Heart left ventricle (tissue), 16 donors: ENCODE measurements around the gene TBC1D22B. TPM values are rescaled to one million over a fixed set of nuclear protein-coding genes. Genes with fewer than 3 reads are reported as not detected.
A peak's percentile ranks its signal among the peaks of the same experiment; 100 is the strongest.

Experiments used
- ATAC-seq, 4 donors: fragments of 200-7000 bp; cut with Tn5 transposase; one replicate each; pipeline ENCODE4 v1.9.1; 2020 to 2022; ENCODE audit warnings: moderate library complexity in 4 of 4, mild to moderate bottlenecking in 3 of 4, moderate number of reproducible peaks in 1 of 4
- DNase-seq, 5 donors: peaks; one replicate each; pipeline ENCODE4 v3.0.0-alpha.2; 2020
- H3K27ac ChIP-seq, 12 donors: fragments of 200-600 bp; sonication (generic) in 4 of 12; one replicate each; pipeline versions ENCODE4 v1.5.0 to v1.8.0; 2016 to 2022; ENCODE audit warnings: mild to moderate bottlenecking in 2 of 12
- H3K27me3 ChIP-seq, 9 donors: fragments of 200-600 bp; sonication (generic) in 2 of 9; one replicate each; pipeline versions ENCODE4 v1.5.1 to v1.8.0; 2016 to 2022; ENCODE audit warnings: mild to moderate bottlenecking in 3 of 9
- H3K36me3 ChIP-seq, 9 donors: fragments of 200-600 bp; sonication (generic) in 2 of 9; one replicate each; pipeline versions ENCODE4 v1.5.0 to v1.8.0; 2018 to 2022; ENCODE audit warnings: mild to moderate bottlenecking in 2 of 9
- H3K4me1 ChIP-seq, 12 donors: fragments of 200-600 bp; sonication (generic) in 4 of 12; one replicate each; pipeline versions ENCODE4 v1.5.0 to v1.8.0; 2016 to 2022; ENCODE audit warnings: mild to moderate bottlenecking in 3 of 12
- H3K4me3 ChIP-seq, 12 donors: fragments of 200-600 bp; sonication (generic) in 4 of 12; one replicate each; pipeline versions ENCODE4 v1.5.0 to v1.8.0; 2017 to 2022; ENCODE audit warnings: mild to moderate bottlenecking in 9 of 12, moderate library complexity in 4 of 12
- H3K9me3 ChIP-seq, 12 donors: fragments of 200-600 bp; sonication (generic) in 4 of 12; one replicate each; pipeline versions ENCODE4 v1.5.0 to v1.8.0; 2016 to 2022; ENCODE audit warnings: mild to moderate bottlenecking in 1 of 12
- CTCF ChIP-seq, 12 donors: fragments of 200-600 bp; sonication (generic) in 4 of 12; IDR thresholded peaks; one replicate each; pipeline versions ENCODE4 v1.5.0 to v1.8.0; 2018 to 2022; ENCODE audit warnings: antibody characterized with exemption in 12 of 12, mild to moderate bottlenecking in 5 of 12
- POLR2A ChIP-seq, 2 donors: fragments of 450-650 bp; IDR thresholded peaks; one replicate each; pipeline ENCODE4 v1.6.1; 2017; ENCODE audit warnings: antibody characterized with exemption in 2 of 2, mild to moderate bottlenecking in 2 of 2, moderate library complexity in 2 of 2
- WGBS, 4 donors: extraction: QIAGEN DNeasy Blood & Tissue Kit in 2 of 4; methylation state at CpG; one replicate each; pipeline versions ENCODE4 v1.1.5 to v1.1.7; 2013 to 2018; 5-methylcytosine and 5-hydroxymethylcytosine counted together
- intact Hi-C, 10 donors: fragments of 100-400 bp; cut with DNase I; formaldehyde crosslinking; loops; one replicate each; pipeline versions ENCODE4 v1.11.1 to v1.14.2; 2022
- polyA plus RNA-seq, 2 donors: library from polyadenylated mRNA; stranded (reverse); fragments of 200-250 nt; gene quantifications; one replicate each; pipeline ENCODE4 v1.2.3, GENCODE V29; 2013
- total RNA-seq, 9 donors: library from RNA; depleted of rRNA in 2 of 9; stranded (reverse); fragments of >200 nt in 2 of 9; fragmentation: NEBNext Ultra II Directional in 3 of 9; extraction: Animal tissue kit (Norgen Biotek cat#: 25700) in 3 of 9; gene quantifications; one replicate each; pipeline versions ENCODE4 v1.1.0 to v1.2.4, GENCODE V29; 2016 to 2023
- donor health status: ischemic (EF 13 %, LVEDD 7.1; RV severe dilation, severe dysfunction).
- donor health status: healthy with polysubstance abuse.
- donor health status: DM: no; HTN: yes; CAD: no.
- donor health status: DM: no; HTN: no; CAD: no.
- donor health status: ischemic (EF 25% LVEDD 6.9; RV normal size, moderate dysfunction).
- donor health status: ischemic (EF 25% LVEDD 5.7; RV mildly dilated, moderate dysfunction).
- donor health status: healthy.
- donor health status: DM: yes; HTN: yes; CAD: no.
- donor health status: ischemic (EF 35%, LVEDD 5.7; RV mildly dilated, moderate dysfunction).
- donor health status: nonischemic (EF 11% LVEDD 7.7; RV severe dilation, severe dysfunction).
- donor health status: DM: yes; HTN: yes; CAD: no.
- donor health status: PGD.
- donor health status: ischemic (EF 29% LVEDD 5.4; RV normal size, mild dysfunction).
- donor health status: nonischemic (EF 23%, LVEDD 6.1; RV moderate dilation, normal function).

TBC1D22B gene
- total and polyA plus RNA-seq, 11 donors, result 3.1 to 10.7 (median 7.3) TPM

GRCh38 chr6:37353761-37354525, 96.4 kb downstream of the TBC1D22B start, which contains the start of gene RNF8:
Gene RNF8 (plus strand): TSS chr6:37353983. CDS start chr6:37354165, 182 bp downstream.
- H3K27me3 ChIP-seq, result no peaks in the 10 kb centered on the region
- DNase-seq (peak; percentile 90 to 96 (median 94)), ATAC-seq (peak; percentile 96 to 99 (median 98))
- H3K4me3 ChIP-seq, result peak within 1 kb of the TSS; percentile 52 to 98 (median 84)
- H3K27ac ChIP-seq, result peak within 1 kb of the TSS in 8 of 12 donors; percentile 22 to 69 (median 58)
- intact Hi-C loops, result no loop called here
- 1% methylated on average over 38 to 54 of the region's 54 CpGs for WGBS, 4 donors
- peaks cover 0 to 32% (median 20%) of the 10 kb centered on the region in 12 donors for H3K4me1 ChIP-seq
- TF ChIP-seq POLR2A (IDR thresholded peaks at IDR 0.05) (peak in 1 of 2 donors; percentile 67), CTCF (IDR thresholded peaks at IDR 0.05) (no peak)
- H3K36me3 ChIP-seq, result no peaks in the 10 kb centered on the region
- no peaks in the 10 kb centered on the region for H3K9me3 ChIP-seq

- intact Hi-C loops, result no loop called here
- TF ChIP-seq POLR2A (IDR thresholded peaks at IDR 0.05) (no peak), CTCF (IDR thresholded peaks at IDR 0.05) (no peak)
- 5 to 6% (median 5%) methylated on average over 40 to 44 of the region's 44 CpGs for WGBS, 4 donors
- peak overlapping the region in 6 of 12 donors; percentile 53 to 69 (median 62) for H3K27ac ChIP-seq
- DNase-seq, result peak in 2 of 5 donors; percentile 27 to 29
- no peaks in the 10 kb centered on the region for H3K36me3 ChIP-seq
- no peaks in the 10 kb centered on the region for H3K27me3 ChIP-seq
- ATAC-seq, result peak; percentile 18 to 63 (median 44)
- peak overlapping the region; percentile 52 to 98 (median 84) for H3K4me3 ChIP-seq
- no peaks in the 10 kb centered on the region for H3K9me3 ChIP-seq
- peaks cover 0 to 34% (median 20%) of the 10 kb centered on the region in 12 donors for H3K4me1 ChIP-seq
Observed at GRCh38 chr6:37354526-37355384, 97.2 kb downstream of the TBC1D22B start.

GRCh38 chr6:37357288-37357687, 99.7 kb downstream of the TBC1D22B start:
- TF ChIP-seq POLR2A (IDR thresholded peaks at IDR 0.05) (no peak), CTCF (IDR thresholded peaks at IDR 0.05) (no peak)
- H3K9me3 ChIP-seq, result no peaks in the 10 kb centered on the region
- H3K27ac ChIP-seq, result no peak overlapping the region
- 11 to 27% (median 21%) methylated on average over 1 of the region's 1 CpG for WGBS, 4 donors
- no peak for DNase-seq
- no peak for ATAC-seq
- no peak overlapping the region for H3K4me3 ChIP-seq
- H3K4me1 ChIP-seq, result peaks cover 0 to 36% (median 20%) of the 10 kb centered on the region in 12 donors
- intact Hi-C loops, result no loop called here
- no peaks in the 10 kb centered on the region for H3K27me3 ChIP-seq
- H3K36me3 ChIP-seq, result peaks cover 0 to 22% (median 17%) of the 10 kb centered on the region in 9 donors

GRCh38 chr6:37357860-37358259, 100.3 kb downstream of the TBC1D22B start:
- H3K4me3 ChIP-seq, result no peak overlapping the region
- H3K27me3 ChIP-seq, result no peaks in the 10 kb centered on the region
- H3K9me3 ChIP-seq, result no peaks in the 10 kb centered on the region
- WGBS, 4 donors, result 49 to 67% (median 59%) methylated on average over 2 of the region's 2 CpGs
- H3K36me3 ChIP-seq, result peaks cover 0 to 28% (median 19%) of the 10 kb centered on the region in 9 donors
- H3K27ac ChIP-seq, result no peak overlapping the region
- H3K4me1 ChIP-seq, result peaks cover 0 to 36% (median 20%) of the 10 kb centered on the region in 12 donors
- TF ChIP-seq POLR2A (IDR thresholded peaks at IDR 0.05) (no peak), CTCF (IDR thresholded peaks at IDR 0.05) (no peak)
- ATAC-seq (no peak), DNase-seq (no peak)
- intact Hi-C loops, result no loop called here
